ENCODE data around the gene CPA5.
A peak's percentile ranks its signal among the peaks of the same experiment; 100 is the strongest.
"Not testable (repeated sequence)": the region's sequence is repeated elsewhere in the genome, so short reads cannot be mapped to it uniquely, and the experiment has no call there.

CPA5 gene

GRCh38 chr7:130358471-130358870 is 13.9 kb downstream of the CPA5 start:
- no peak for DNase-seq (ENCODE audit: low read depth in 2 of 2)

GRCh38 chr7:130359276-130359857 is 14.8 kb downstream of the CPA5 start:
- DNase-seq (ENCODE audit: low read depth in 2 of 2) = no peak

- no peak for DNase-seq (ENCODE audit: low read depth in 2 of 2)
These were observed 15.9 kb downstream of the CPA5 start for GRCh38 chr7:130360518-130360917.

- DNase-seq (ENCODE audit: low read depth in 2 of 2) = no peak
These were observed 17.1 kb downstream of the CPA5 start for GRCh38 chr7:130361681-130362080.

- DNase-seq (ENCODE audit: low read depth in 2 of 2) = no peak
These were observed 17.7 kb downstream of the CPA5 start for GRCh38 chr7:130362251-130362816.

DNA sequence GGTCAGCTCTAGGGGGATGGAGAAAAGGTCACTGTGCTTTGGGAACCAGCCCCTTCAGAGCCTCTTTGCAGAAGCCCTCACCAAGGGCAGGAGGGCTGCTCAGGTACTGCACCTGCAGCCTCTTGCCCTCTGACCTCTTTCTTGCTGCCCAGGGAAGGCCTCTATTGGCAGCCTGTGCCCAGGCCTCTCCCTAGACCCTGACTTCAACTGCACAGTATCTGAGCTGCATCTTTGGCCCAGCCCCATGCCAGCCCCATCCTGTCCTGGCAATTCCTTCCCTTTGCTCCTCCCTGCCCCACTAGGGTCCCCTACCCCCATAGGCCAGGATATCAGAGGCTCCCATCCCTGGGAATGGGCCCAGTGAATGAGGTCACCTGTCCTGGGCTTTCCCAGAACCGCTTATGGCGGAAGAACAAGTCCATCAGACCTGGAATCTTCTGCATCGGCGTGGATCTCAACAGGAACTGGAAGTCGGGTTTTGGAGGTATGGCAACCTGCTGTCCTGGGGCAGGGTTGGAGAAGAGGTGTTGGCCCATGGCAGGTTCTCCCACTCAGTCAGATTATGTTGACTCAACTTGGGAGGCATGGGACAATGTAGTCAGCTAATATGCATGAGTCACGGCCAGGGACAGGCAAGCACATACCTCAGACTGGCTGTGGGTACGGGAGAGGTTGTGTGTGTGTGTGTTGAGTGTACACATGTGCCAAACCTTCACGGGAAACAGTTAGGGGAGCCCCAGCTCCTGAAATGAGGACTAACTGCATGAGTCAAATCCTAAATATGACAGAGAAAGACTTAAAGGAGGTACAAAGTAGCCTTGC is 18.6 kb downstream of the CPA5 start:
- peak; percentile 37 to 73 for DNase-seq (ENCODE audit: low read depth in 2 of 2)

- no peak for DNase-seq (ENCODE audit: low read depth in 2 of 2)
These were observed 19.8 kb downstream of the CPA5 start for GRCh38 chr7:130364451-130364850.

GRCh38 chr7:130365088-130365487 is 20.5 kb downstream of the CPA5 start:
- DNase-seq (ENCODE audit: low read depth in 2 of 2) = no peak

DNA sequence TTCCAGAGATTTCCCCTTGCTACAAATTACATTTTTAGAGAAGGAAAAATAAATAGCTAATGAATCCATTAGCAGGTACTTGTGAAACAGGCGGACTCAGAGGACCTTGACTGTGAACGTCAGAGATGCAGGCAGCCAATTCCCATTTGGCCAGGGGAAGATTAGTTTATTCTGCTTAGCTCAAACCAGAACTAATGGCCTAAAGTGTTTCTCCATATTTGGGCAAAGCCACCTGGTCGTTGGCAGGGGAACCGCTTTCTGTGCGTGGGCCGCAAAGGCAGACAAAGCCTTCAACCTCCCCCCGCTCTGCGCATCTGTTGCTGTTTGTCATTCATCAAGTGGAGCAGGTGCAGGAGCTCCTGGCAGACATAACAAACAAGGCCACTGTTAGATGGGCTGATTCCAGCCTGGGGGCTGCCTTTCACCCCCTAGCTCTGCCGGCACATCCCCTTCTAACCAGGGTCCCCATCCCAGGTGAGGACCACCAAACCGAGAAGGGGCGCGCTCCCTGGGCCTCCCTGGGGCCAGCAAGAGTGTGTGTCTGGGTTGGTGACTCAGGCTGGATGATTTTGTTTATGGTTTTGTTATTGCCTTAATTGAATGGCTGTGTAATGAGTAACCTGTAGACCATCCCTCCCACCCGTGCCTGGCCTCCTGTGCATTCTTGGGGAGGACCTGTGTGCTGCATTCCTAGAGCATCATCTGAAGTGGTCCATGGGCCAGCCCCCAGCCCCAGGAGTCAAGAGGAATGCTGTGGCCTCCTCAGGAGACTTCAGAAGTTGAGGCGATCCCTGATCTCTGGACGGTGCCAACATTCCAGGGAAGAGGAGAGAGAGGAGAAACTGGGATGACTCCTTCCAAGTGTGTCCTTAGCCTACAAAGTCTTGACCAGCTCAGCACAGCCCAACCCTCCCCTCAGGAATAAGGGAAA is 21.2 kb downstream of the CPA5 start:
- DNase-seq (ENCODE audit: low read depth in 2 of 2) = peak in 1 of 2 donors; percentile 11

DNA sequence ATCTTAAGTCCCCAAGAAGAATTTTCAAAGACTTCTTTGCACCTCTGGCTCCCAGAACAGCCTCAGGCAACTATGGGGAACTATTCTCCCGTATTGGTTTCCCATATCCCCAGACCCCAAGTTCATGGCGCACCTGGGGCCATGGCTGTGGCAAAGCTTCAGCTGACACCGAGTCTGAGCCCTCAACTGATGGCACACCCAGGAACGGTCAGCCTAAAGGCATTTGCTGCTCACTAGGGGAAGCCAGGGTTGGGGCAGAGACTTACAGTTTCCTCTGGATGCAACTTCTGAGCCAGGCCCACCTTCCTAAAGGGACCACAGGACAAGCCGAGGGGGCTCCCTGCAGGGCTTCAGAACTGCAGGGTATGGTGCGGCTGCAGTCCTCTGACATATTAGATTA is 21.9 kb downstream of the CPA5 start:
- no peak for DNase-seq (ENCODE audit: low read depth in 2 of 2)

DNA sequence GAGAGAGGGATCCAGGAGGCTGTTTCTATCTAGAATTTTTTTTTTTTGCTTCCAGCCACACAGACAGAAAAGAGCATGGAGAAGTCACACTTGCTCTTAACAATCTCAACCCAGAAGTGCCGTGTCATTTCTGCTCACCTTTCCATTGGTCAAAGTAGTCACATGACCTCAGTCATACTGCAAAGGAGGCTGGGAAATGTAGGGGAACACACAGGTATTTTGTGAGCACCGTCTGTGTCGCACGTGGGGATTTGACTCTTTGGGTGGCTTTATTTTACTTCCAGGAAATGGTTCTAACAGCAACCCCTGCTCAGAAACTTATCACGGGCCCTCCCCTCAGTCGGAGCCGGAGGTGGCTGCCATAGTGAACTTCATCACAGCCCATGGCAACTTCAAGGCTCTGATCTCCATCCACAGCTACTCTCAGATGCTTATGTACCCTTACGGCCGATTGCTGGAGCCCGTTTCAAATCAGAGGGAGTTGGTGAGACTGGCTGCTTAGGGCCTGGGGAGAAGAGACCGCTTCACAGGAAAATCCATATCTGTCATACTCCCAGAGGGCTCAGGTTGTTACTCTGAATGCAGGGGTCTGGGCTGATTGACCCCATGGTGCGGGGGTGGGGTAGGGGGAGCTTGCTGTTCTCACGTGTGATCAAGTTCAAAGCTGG is 22.6 kb downstream of the CPA5 start:
- no peak for DNase-seq (ENCODE audit: low read depth in 2 of 2)

DNA sequence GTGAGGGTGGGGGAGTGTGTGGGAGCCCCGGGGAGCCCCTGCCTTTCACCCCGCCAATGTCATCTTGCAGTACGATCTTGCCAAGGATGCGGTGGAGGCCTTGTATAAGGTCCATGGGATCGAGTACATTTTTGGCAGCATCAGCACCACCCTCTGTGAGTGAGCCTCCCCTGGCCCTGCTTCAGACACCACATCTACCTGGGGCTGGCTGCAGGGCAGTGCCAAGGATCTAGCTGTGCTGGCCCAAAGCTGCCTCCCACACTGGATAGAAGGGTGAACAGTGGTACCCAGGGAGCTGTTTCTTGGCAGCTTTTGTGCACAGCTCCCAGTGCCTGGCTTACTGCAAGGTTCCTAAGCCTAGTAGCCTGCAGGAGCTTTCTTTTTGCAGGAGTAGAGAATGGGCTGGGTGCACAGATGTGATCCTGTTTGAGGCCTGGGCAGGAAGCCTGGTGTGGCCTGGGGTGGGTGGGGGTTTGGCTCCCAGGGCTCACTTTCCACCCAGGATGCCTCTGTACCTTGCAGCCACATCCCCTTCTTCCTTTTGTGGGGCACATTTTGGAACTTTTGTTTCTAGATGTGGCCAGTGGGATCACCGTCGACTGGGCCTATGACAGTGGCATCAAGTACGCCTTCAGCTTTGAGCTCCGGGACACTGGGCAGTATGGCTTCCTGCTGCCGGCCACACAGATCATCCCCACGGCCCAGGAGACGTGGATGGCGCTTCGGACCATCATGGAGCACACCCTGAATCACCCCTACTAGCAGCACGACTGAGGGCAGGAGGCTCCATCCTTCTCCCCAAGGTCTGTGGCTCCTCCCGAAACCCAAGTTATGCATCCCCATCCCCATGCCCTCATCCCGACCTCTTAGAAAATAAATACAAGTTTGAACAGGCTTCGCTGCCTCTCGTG is 23.5 kb downstream of the CPA5 start:
- no peak for DNase-seq (ENCODE audit: low read depth in 2 of 2)

GRCh38 chr7:130369110-130369711 is 24.6 kb downstream of the CPA5 start:
- DNase-seq (ENCODE audit: low read depth in 2 of 2) = no peak

DNA sequence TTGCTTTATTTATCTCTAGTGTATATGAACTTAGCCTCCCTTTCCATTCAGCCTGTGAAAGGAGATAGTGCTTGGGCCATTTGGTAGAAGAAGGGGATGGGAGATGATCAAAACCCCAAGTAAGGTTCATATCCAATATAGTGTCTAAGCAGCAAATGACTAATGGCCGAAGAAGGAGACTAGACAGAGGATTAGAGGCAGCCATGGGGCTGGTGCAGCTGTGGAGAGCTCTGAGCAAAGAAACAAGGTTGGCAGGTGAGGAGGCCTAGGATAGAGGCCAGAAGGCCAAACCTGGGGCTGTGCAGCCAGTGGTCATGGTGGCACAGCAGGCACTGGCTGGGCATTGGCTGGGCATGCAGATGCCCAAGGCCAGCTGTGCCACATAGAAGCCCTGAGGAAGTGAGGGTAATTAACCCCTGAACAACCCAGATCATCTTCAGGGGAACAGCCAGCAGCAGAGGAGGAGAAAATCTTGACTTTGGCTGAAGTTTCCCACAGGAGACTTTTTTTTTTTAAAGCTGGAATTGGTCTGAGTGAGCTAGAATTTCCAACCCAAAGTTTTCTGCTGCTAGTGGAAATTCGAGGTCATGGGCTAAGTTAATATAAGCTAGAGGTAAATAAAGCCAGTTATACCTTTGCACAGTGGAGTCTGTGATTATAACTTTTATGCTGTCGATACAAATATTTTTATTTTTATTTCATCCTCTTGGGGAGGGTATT is 25.4 kb downstream of the CPA5 start:
- DNase-seq (ENCODE audit: low read depth in 2 of 2) = no peak

GRCh38 chr7:130371046-130371445 is 26.4 kb downstream of the CPA5 start:
- no peak for DNase-seq (ENCODE audit: low read depth in 2 of 2)

- DNase-seq (ENCODE audit: low read depth in 2 of 2) = no peak
These were observed 28.0 kb downstream of the CPA5 start for GRCh38 chr7:130372402-130373165.

GRCh38 chr7:130374507-130374906 is 29.9 kb downstream of the CPA5 start:
- no peak for DNase-seq (ENCODE audit: low read depth in 2 of 2)

GRCh38 chr7:130376461-130376860 is 31.8 kb downstream of the CPA5 start:
- not testable (repeated sequence) for DNase-seq (ENCODE audit: low read depth in 2 of 2)

DNA sequence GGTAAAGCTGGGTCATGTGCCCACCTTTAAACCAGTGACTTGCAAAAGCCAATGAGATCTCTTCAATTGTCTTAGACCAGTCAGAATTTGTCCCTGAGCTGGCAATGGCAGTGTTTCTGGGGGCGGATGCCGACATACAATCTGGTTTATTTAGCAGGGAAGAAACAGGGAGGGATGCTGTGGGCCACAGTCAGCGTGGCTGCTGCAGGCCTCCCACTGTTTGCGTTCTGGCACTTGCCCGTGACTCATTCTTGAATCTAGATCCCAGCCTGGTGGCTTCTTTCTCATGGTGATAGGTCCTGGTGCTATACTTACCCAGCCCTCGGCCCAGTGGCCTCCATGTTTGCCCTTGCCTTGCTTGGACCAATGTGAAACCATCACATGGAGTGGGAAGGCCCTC is 32.6 kb downstream of the CPA5 start:
- no peak for DNase-seq (ENCODE audit: low read depth in 2 of 2)
